HTR-8/SVneo (cell line): ENCODE measurements around the gene KCNJ12.
"Not testable (repeated sequence)": the region's sequence is repeated elsewhere in the genome, so short reads cannot be mapped to it uniquely, and the experiment has no call there.

ENCODE experiments used
- DNase-seq: peaks from one replicate; pipeline ENCODE4 v3.0.0; 2011; ENCODE audit warnings: low spot score, mixed read lengths; ENCODE audit not compliant: insufficient read length
- FAIRE-seq: peaks from 2 replicates; lab custom pipeline; 2011; peaks lifted over from hg19 to GRCh38; lab: Jason Lieb, UNC

The KCNJ12 gene

GRCh38 chr17:21378553-21378952 is 2.4 kb downstream of the KCNJ12 start:
- FAIRE-seq: no peak
- DNase-seq: no peak

- FAIRE-seq: peak; percentile 87
- no peak for DNase-seq
Observed at GRCh38 chr17:21379080-21379711, 3.0 kb downstream of the KCNJ12 start.

- FAIRE-seq (no peak), DNase-seq (no peak)
Observed at GRCh38 chr17:21380659-21381058, 4.5 kb downstream of the KCNJ12 start.

GRCh38 chr17:21381076-21381706 is 5.0 kb downstream of the KCNJ12 start:
- no peak for DNase-seq
- peak; percentile 58 for FAIRE-seq

GRCh38 chr17:21382560-21383495 is 6.7 kb downstream of the KCNJ12 start:
- peak; percentile 69 for FAIRE-seq
- no peak for DNase-seq

GRCh38 chr17:21385281-21385845 is 9.2 kb downstream of the KCNJ12 start:
- DNase-seq: no peak

GRCh38 chr17:21387616-21388015 is 11.5 kb downstream of the KCNJ12 start:
- FAIRE-seq (peak; percentile 91), DNase-seq (no peak)

More at GRCh38 chr17:21385281-21385845, 9.2 kb downstream of the KCNJ12 start:
- FAIRE-seq: peak; percentile 46

GRCh38 chr17:21388066-21388465 is 11.9 kb downstream of the KCNJ12 start:
- DNase-seq (no peak), FAIRE-seq (peak; percentile 58)

- FAIRE-seq (peak; percentile 69), DNase-seq (no peak)
Observed at GRCh38 chr17:21388944-21389343, 12.8 kb downstream of the KCNJ12 start.

- no peak for DNase-seq
- FAIRE-seq: peak; percentile 59
Observed at GRCh38 chr17:21389394-21389793, 13.2 kb downstream of the KCNJ12 start.

- FAIRE-seq: peak; percentile 62
Observed at GRCh38 chr17:21390294-21390693, 14.1 kb downstream of the KCNJ12 start.

GRCh38 chr17:21392266-21392665 is 16.1 kb downstream of the KCNJ12 start:
- DNase-seq (no peak), FAIRE-seq (peak; percentile 20)

More at GRCh38 chr17:21390294-21390693, 14.1 kb downstream of the KCNJ12 start:
- DNase-seq: no peak

GRCh38 chr17:21394265-21394664 is 18.1 kb downstream of the KCNJ12 start:
- FAIRE-seq (peak; percentile 93), DNase-seq (no peak)

- FAIRE-seq (peak; percentile 88), DNase-seq (no peak)
Observed at GRCh38 chr17:21395764-21396163, 19.6 kb downstream of the KCNJ12 start.

- no peak for DNase-seq
- FAIRE-seq: no peak
Observed at GRCh38 chr17:21396237-21396636, 20.1 kb downstream of the KCNJ12 start.

- DNase-seq (no peak), FAIRE-seq (peak; percentile 89)
Observed at GRCh38 chr17:21397341-21398190, 21.4 kb downstream of the KCNJ12 start.

- FAIRE-seq: no peak
- no peak for DNase-seq
Observed at GRCh38 chr17:21399474-21400186, 23.5 kb downstream of the KCNJ12 start.

- FAIRE-seq, DNase-seq: not testable (repeated sequence)
Observed at GRCh38 chr17:21400187-21400569, 24.0 kb downstream of the KCNJ12 start.
